Measurements from ENCODE around the gene VASH2.

DNA sequence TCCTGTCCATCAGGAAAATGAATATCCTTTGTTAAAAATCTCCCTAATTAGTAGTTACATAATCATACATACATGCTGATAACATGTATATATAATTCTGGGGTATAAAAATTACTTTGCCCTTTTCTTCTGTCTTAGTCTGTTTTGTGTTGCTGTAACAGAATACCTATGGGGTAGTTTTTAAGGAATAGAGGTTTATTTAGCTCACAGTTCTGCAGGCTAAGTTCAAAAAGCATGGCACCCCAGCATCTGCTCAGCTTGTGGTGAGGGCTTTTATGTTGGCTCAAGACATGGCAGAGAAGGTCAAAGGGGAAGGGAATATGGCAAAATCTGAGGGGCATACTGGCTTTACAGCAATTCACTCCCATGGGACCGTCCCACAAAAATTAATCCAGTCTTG lies 84.4 kb downstream of the VASH2 start:
- TF ChIP-seq SPI1 (IDR thresholded peaks at IDR 0.05; ENCODE audit: low read depth, low read length) (no peak), TAF1 (IDR thresholded peaks at IDR 0.05; ENCODE audit: low read depth, low read length) (no peak), POLR2AphosphoS5 (IDR thresholded peaks at IDR 0.05; ENCODE audit: low read depth, low read length) (no peak), POLR2A (IDR thresholded peaks at IDR 0.05; ENCODE audit: low read depth, low read length) (no peak)
